ENCODE data around the gene SHISA6. TPM values are rescaled to one million over a fixed set of nuclear protein-coding genes. Genes with fewer than 3 reads are reported as not detected.
A peak's percentile ranks its signal among the peaks of the same experiment; 100 is the strongest.

SHISA6 gene
- total RNA-seq, 2 donors from 2014 or later = 6.7 to 14.4 TPM

GRCh38 chr17:11251561-11252107 is 10.6 kb downstream of the SHISA6 start:
- no peaks in the 10 kb centered on the region for H3K9me3 Mint-ChIP-seq
- WGBS, 2 experiments (ENCODE audit: insufficient coverage in 1 of 2, insufficient read length in 1 of 2) = 67 to 81% methylated on average over 7 to 11 of the region's 11 CpGs
- H3K27ac ChIP-seq (ENCODE audit: low read depth, low read length) = no peak overlapping the region
- no peak overlapping the region for H3K27ac Mint-ChIP-seq
- no peak overlapping the region for H3K4me3 Mint-ChIP-seq
- TF ChIP-seq CTCF (conservative IDR thresholded peaks at IDR 0.05) = peak; percentile 53
- H3K27me3 ChIP-seq (ENCODE audit: control insufficient read depth, insufficient read depth, low read length, poor library complexity, severe bottlenecking) = peaks cover 4% of the 10 kb centered on the region
- H3K4me1 ChIP-seq (ENCODE audit: control insufficient read depth, insufficient read depth, low read length) = no peaks in the 10 kb centered on the region
- no peaks in the 10 kb centered on the region for H3K36me3 ChIP-seq (ENCODE audit: control insufficient read depth, insufficient read depth, low read length)
- no peak overlapping the region for H3K9ac ChIP-seq (ENCODE audit: extremely low read depth, low read length, poor library complexity, severe bottlenecking)
- peaks cover 11% of the 10 kb centered on the region for H3K27me3 Mint-ChIP-seq (ENCODE audit: insufficient read depth)
- H3K36me3 Mint-ChIP-seq (ENCODE audit: low read depth) = peaks cover 23% of the 10 kb centered on the region
- DNase-seq = no peak
- H3K4me1 Mint-ChIP-seq = peaks cover 2% of the 10 kb centered on the region
- H3K9me3 ChIP-seq (ENCODE audit: control insufficient read depth, low read length) = no peaks in the 10 kb centered on the region
- no peak overlapping the region for H3K4me3 ChIP-seq (ENCODE audit: low read length)

- DNase-seq = no peak
- Histone ChIP-seq H3K4me1 (ENCODE audit: control insufficient read depth, insufficient read depth, low read length) (no peaks in the 10 kb centered on the region), H3K36me3 (ENCODE audit: control insufficient read depth, insufficient read depth, low read length) (no peaks in the 10 kb centered on the region), H3K9me3 (ENCODE audit: control insufficient read depth, low read length) (no peaks in the 10 kb centered on the region), H3K27me3 (ENCODE audit: control insufficient read depth, insufficient read depth, low read length, poor library complexity, severe bottlenecking) (no peaks in the 10 kb centered on the region), H3K27ac (ENCODE audit: low read depth, low read length) (no peak overlapping the region), H3K4me3 (ENCODE audit: low read length) (no peak overlapping the region), H3K9ac (ENCODE audit: extremely low read depth, low read length, poor library complexity, severe bottlenecking) (no peak overlapping the region)
- peaks cover 6% of the 10 kb centered on the region for H3K27me3 Mint-ChIP-seq (ENCODE audit: insufficient read depth)
- peaks cover 2% of the 10 kb centered on the region for H3K4me1 Mint-ChIP-seq
- H3K4me3 Mint-ChIP-seq = no peak overlapping the region
- H3K9me3 Mint-ChIP-seq = no peaks in the 10 kb centered on the region
- H3K36me3 Mint-ChIP-seq (ENCODE audit: low read depth) = peaks cover 23% of the 10 kb centered on the region
- no peak for TF ChIP-seq CTCF (conservative IDR thresholded peaks at IDR 0.05)
- 93% methylated on average over 8 to 11 of the region's 11 CpGs for WGBS, 2 experiments (ENCODE audit: insufficient coverage in 1 of 2, insufficient read length in 1 of 2)
- no peak overlapping the region for H3K27ac Mint-ChIP-seq
Measured at GRCh38 chr17:11252146-11252545, 11.1 kb downstream of the SHISA6 start.

- WGBS, 2 experiments (ENCODE audit: insufficient coverage in 1 of 2, insufficient read length in 1 of 2) = 50 to 78% methylated on average over 5 to 11 of the region's 11 CpGs
- H3K27ac ChIP-seq (ENCODE audit: low read depth, low read length) = no peak overlapping the region
- H3K4me3 Mint-ChIP-seq = no peak overlapping the region
Measured at GRCh38 chr17:11256877-11257276, 15.9 kb downstream of the SHISA6 start.

More at GRCh38 chr17:11256877-11257276, 15.9 kb downstream of the SHISA6 start:
- no peak overlapping the region for H3K9ac ChIP-seq (ENCODE audit: extremely low read depth, low read length, poor library complexity, severe bottlenecking)
- H3K36me3 ChIP-seq (ENCODE audit: control insufficient read depth, insufficient read depth, low read length) = no peaks in the 10 kb centered on the region
- no peaks in the 10 kb centered on the region for H3K27me3 ChIP-seq (ENCODE audit: control insufficient read depth, insufficient read depth, low read length, poor library complexity, severe bottlenecking)
- TF ChIP-seq CTCF (conservative IDR thresholded peaks at IDR 0.05) = no peak
- H3K9me3 ChIP-seq (ENCODE audit: control insufficient read depth, low read length) = peaks cover 3% of the 10 kb centered on the region
- no peaks in the 10 kb centered on the region for H3K4me1 ChIP-seq (ENCODE audit: control insufficient read depth, insufficient read depth, low read length)
- Mint-ChIP-seq H3K9me3 (peaks cover 4% of the 10 kb centered on the region), H3K27me3 (ENCODE audit: insufficient read depth) (peaks cover 6% of the 10 kb centered on the region), H3K36me3 (ENCODE audit: low read depth) (peaks cover 23% of the 10 kb centered on the region), H3K27ac (no peak overlapping the region), H3K4me1 (peaks cover 3% of the 10 kb centered on the region)
- no peak overlapping the region for H3K4me3 ChIP-seq (ENCODE audit: low read length)
- DNase-seq = no peak

Data from endodermal cell (in vitro differentiated cells).